Lung (tissue), 12 donors: ENCODE data around the gene ZNF827. TPM values are rescaled to one million over a fixed set of nuclear protein-coding genes. Genes with fewer than 3 reads are reported as not detected.

ENCODE experiments used
- ATAC-seq: fragments of 200-7000 bp; cut with Tn5 transposase; one replicate; pipeline ENCODE4 v1.9.1; 2020; ENCODE audit warnings: moderate number of reproducible peaks; ENCODE audit not compliant: insufficient read depth, low FRiP score
- DNase-seq, 3 donors: peaks; one replicate each; pipeline ENCODE4 v3.0.0-alpha.2; 2013 to 2017
- H3K27ac ChIP-seq, 2 donors: one replicate each; pipeline ENCODE4 v1.5.1; 2013; ENCODE audit warnings: mild to moderate bottlenecking in 2 of 2, moderate library complexity in 2 of 2, control low read depth in 1 of 2, inconsistent platforms in 1 of 2, low read depth in 1 of 2, low read length in 1 of 2
- H3K27me3 ChIP-seq, 3 donors: one replicate each; pipeline ENCODE4 v1.5.1; 2013; ENCODE audit warnings: low read length in 2 of 3; ENCODE audit not compliant: control insufficient read depth in 3 of 3, insufficient read depth in 3 of 3
- H3K36me3 ChIP-seq, 4 donors: one replicate each; pipeline ENCODE4 v1.5.1; 2013; ENCODE audit warnings: low read length in 4 of 4, mild to moderate bottlenecking in 1 of 4, moderate library complexity in 1 of 4; ENCODE audit not compliant: control insufficient read depth in 4 of 4, insufficient read depth in 4 of 4
- H3K4me1 ChIP-seq, 5 donors: one replicate each; pipeline ENCODE4 v1.5.1; 2013; ENCODE audit warnings: low read length in 5 of 5, mild to moderate bottlenecking in 2 of 5, moderate library complexity in 1 of 5; ENCODE audit not compliant: control insufficient read depth in 5 of 5, insufficient read depth in 5 of 5
- H3K4me3 ChIP-seq: one replicate; pipeline ENCODE4 v1.5.1; 2013; ENCODE audit warnings: mild to moderate bottlenecking, control low read depth, moderate library complexity
- H3K9ac ChIP-seq, 2 donors: one replicate each; pipeline ENCODE4 v1.5.1; 2013; ENCODE audit warnings: low read length in 2 of 2, control low read depth in 1 of 2; ENCODE audit not compliant: insufficient read depth in 1 of 2
- H3K9me3 ChIP-seq, 4 donors: one replicate each; pipeline ENCODE4 v1.5.1; 2013; ENCODE audit warnings: low read length in 3 of 4, mild to moderate bottlenecking in 1 of 4, moderate library complexity in 1 of 4; ENCODE audit not compliant: control insufficient read depth in 4 of 4, insufficient read depth in 3 of 4
- CTCF ChIP-seq: IDR thresholded peaks from 2 replicates; pipeline ENCODE4 v1.5.1; 2012; ENCODE audit warnings: mild to moderate bottlenecking; ENCODE audit errors: control extremely low read depth, extremely low read depth
- WGBS, 2 donors: extraction: QIAGEN DNeasy Blood & Tissue Kit; methylation state at CpG; one replicate each; pipeline ENCODE4 v1.1.7; 2013; 5-methylcytosine and 5-hydroxymethylcytosine counted together
- polyA plus RNA-seq, 2 donors: library from polyadenylated mRNA; stranded (reverse); fragments of 200-250 nt; gene quantifications; one replicate each; pipeline ENCODE4 v1.2.1, GENCODE V29; 2013
- total RNA-seq, 2 donors: library from RNA; depleted of rRNA in 1 of 2; stranded (reverse); fragments of >200 nt in 1 of 2; gene quantifications; one replicate each; pipeline ENCODE4 v1.2.1, GENCODE V29; 2014 to 2021
- donor health status: control.
- donor health status: control.
- donor health status: Bipolar disorder and iron deficiency.
- donor health status: healthy.
- donor health status: DM: yes; HTN: yes; CAD: no.

ZNF827 gene
- total and polyA plus RNA-seq, 4 donors, result 2.7 to 27.4 (median 8.2) TPM

- Histone ChIP-seq H3K36me3 (peaks cover 12 to 31% (median 25%) of the 10 kb centered on the region in 4 donors), H3K9ac (no peak overlapping the region), H3K27ac (peak overlapping the region in 1 of 2 donors; percentile 55), H3K27me3 (no peaks in the 10 kb centered on the region), H3K4me1 (no peaks in the 10 kb centered on the region), H3K9me3 (no peaks in the 10 kb centered on the region), H3K4me3 (no peak overlapping the region)
- no peak for TF ChIP-seq CTCF
- no peak for ATAC-seq
- 96 to 97% methylated on average over 48 to 49 of the region's 49 CpGs for WGBS, 2 donors
- no peak for DNase-seq
Observed at GRCh38 chr4:145760961-145761929, 177.4 kb downstream of the ZNF827 start.

DNA sequence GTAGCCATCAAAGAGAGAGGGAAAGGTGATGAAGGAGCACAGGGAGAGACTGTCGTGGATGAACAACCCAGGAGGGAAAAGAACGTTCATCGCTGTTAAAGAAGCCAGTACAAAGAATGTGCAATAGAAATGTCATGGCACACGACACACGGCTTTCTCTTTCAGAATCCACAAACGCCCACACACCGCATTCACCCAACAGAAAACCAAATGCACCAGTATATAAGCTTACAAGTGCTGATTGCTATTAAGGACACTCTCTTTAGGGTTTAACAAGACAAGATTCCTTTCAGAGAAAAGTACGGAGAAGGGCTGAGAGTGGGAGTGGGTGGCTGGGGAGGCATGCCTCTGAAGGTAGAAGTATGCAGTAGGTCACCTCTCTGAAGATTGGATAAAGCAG, 178.4 kb downstream of the ZNF827 start:
- ATAC-seq (no peak), DNase-seq (no peak)
- Histone ChIP-seq H3K36me3 (peaks cover 10 to 29% (median 22%) of the 10 kb centered on the region in 4 donors), H3K9ac (no peak overlapping the region), H3K27ac (no peak overlapping the region), H3K27me3 (no peaks in the 10 kb centered on the region), H3K9me3 (no peaks in the 10 kb centered on the region), H3K4me1 (no peaks in the 10 kb centered on the region), H3K4me3 (no peak overlapping the region)
- no peak for TF ChIP-seq CTCF
- 95 to 96% methylated on average over 8 of the region's 8 CpGs for WGBS, 2 donors

DNA sequence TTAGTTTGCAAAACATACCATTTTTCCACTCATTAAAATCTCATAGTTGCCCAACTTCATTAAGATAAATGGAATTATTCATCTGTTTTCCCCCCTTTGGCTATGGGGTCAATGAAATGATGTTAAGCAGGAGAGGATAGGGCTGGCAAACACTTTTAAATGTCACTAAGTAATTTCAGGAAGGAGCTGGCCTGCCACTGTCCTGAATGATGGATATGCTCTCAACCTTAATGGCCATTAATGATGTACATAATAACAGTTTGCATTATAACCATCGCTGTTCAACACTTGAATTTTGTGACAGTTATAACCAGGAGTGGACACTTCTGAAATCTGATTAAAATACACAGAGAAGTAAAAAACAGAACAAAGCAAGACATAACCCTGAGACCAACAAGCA, 181.4 kb downstream of the ZNF827 start:
- no peak for DNase-seq
- Histone ChIP-seq H3K4me1 (no peaks in the 10 kb centered on the region), H3K9ac (no peak overlapping the region), H3K27ac (no peak overlapping the region), H3K27me3 (no peaks in the 10 kb centered on the region), H3K4me3 (no peak overlapping the region), H3K36me3 (peaks cover 7 to 17% (median 9%) of the 10 kb centered on the region in 4 donors), H3K9me3 (peaks cover 0 to 3% (median 0%) of the 10 kb centered on the region in 4 donors)
- ATAC-seq, result no peak
- TF ChIP-seq CTCF, result no peak
- WGBS, 2 donors, result 79 to 84% methylated on average over 1 of the region's 1 CpG
